Endothelial cell of umbilical vein (primary cell): ENCODE results near the gene MCM8. TPM values are rescaled to one million over a fixed set of nuclear protein-coding genes. Genes with fewer than 3 reads are reported as not detected.

Experiments used
- BruUV-seq: library from RNA; stranded (reverse); fragments of 400-500 nt; replicated peaks from 2 replicates; lab custom pipeline; 2021; lab: Mats Ljungman, UMichigan
- CTCF ChIA-PET: fragments of 300-600, 350-600 bp; sonication (Branson Sonifier 250); formaldehyde crosslinking; loops from one replicate; lab custom pipeline; 2021; ENCODE audit warnings: antibody characterized with exemption, inconsistent platforms; lab: Charles Lee
- POLR2A ChIA-PET: fragments of 300-600, 350-600 bp; sonication (Branson Sonifier 250); formaldehyde crosslinking; loops from one replicate; lab custom pipeline; 2021; ENCODE audit warnings: antibody characterized with exemption, inconsistent platforms; lab: Charles Lee
- DNase-seq: peaks from one replicate; pipeline ENCODE4 v3.0.0-alpha.2; 2011; ENCODE audit warnings: low read depth, low spot score
- FAIRE-seq: peaks from 2 replicates; lab custom pipeline; 2011; peaks lifted over from hg19 to GRCh38; lab: Jason Lieb, UNC
- H2AFZ ChIP-seq: 2 replicates; pipeline ENCODE4 v1.6.0; 2012; ENCODE audit warnings: low read depth, low read length, control low read depth, inconsistent platforms
- H3K27ac ChIP-seq: 2 replicates; pipeline ENCODE4 v1.5.1; 2011; ENCODE audit warnings: low read depth, mild to moderate bottlenecking, control low read depth, low read length, moderate library complexity; ENCODE audit not compliant: insufficient read depth
- H3K27me3 ChIP-seq, 2 experiments: 2 replicates each; pipeline versions ENCODE4 v1.6.0 to v1.6.1; 2011; ENCODE audit warnings: low read length in 2 of 2, mixed read lengths in 1 of 2; ENCODE audit not compliant: control insufficient read depth in 2 of 2, insufficient read depth in 2 of 2
- H3K36me3 ChIP-seq, 2 experiments: 2 replicates in 1 of 2; 3 replicates in 1 of 2; pipeline ENCODE4 v1.5.1; 2011; ENCODE audit warnings: low read length in 2 of 2, mild to moderate bottlenecking in 1 of 2, moderate library complexity in 1 of 2; ENCODE audit not compliant: control insufficient read depth in 2 of 2, insufficient read depth in 2 of 2; ENCODE audit errors: extremely low read depth in 1 of 2
- H3K4me1 ChIP-seq: 3 replicates; pipeline ENCODE4 v1.5.1; 2011; ENCODE audit warnings: mild to moderate bottlenecking, low read length; ENCODE audit not compliant: control insufficient read depth, insufficient read depth; ENCODE audit errors: extremely low read depth
- H3K4me2 ChIP-seq: 2 replicates; pipeline ENCODE4 v1.6.1; 2011; ENCODE audit warnings: low read length, control low read depth, mixed read lengths; ENCODE audit not compliant: insufficient read depth
- H3K4me3 ChIP-seq, 3 experiments: fragments of 200-600 bp in 1 of 3; sonication (generic), shearing (Covaris generic) in 1 of 3; replicated peaks in 1 of 3; 2 replicates each; pipeline ENCODE4 v1.5.1; 2011 to 2016; ENCODE audit warnings: control low read depth in 3 of 3, low read length in 3 of 3, mild to moderate bottlenecking in 2 of 3, inconsistent platforms in 1 of 3, low read depth in 1 of 3, moderate library complexity in 1 of 3; ENCODE audit not compliant: insufficient read depth in 1 of 3
- H3K79me2 ChIP-seq: 2 replicates; pipeline ENCODE4 v1.6.0; 2012; ENCODE audit warnings: low read length, inconsistent platforms; ENCODE audit not compliant: control insufficient read depth, insufficient read depth
- H3K9ac ChIP-seq: replicated peaks from 2 replicates; pipeline ENCODE3; 2011; ENCODE audit warnings: low read length, control low read depth; ENCODE audit not compliant: insufficient read depth; ENCODE audit errors: extremely low read depth
- H3K9me1 ChIP-seq: replicated peaks from 3 replicates; pipeline ENCODE4 v1.6.0; 2011; ENCODE audit warnings: mild to moderate bottlenecking, low read length; ENCODE audit not compliant: control insufficient read depth, insufficient read depth; ENCODE audit errors: extremely low read depth
- H3K9me3 ChIP-seq: replicated peaks from 2 replicates; pipeline ENCODE4 v1.5.1; 2012; ENCODE audit warnings: low read length, inconsistent platforms; ENCODE audit not compliant: control insufficient read depth, insufficient read depth
- H4K20me1 ChIP-seq: replicated peaks from 2 replicates; pipeline ENCODE3; 2011; ENCODE audit warnings: mild to moderate bottlenecking, low read length; ENCODE audit not compliant: control insufficient read depth, insufficient read depth; ENCODE audit errors: extremely low read depth
- EZH2 ChIP-seq: IDR thresholded peaks from 2 replicates; pipeline ENCODE4 v1.6.1; 2012; ENCODE audit warnings: borderline replicate concordance, low read depth, mild to moderate bottlenecking, moderate library complexity, low read length, inconsistent platforms; ENCODE audit not compliant: severe bottlenecking
- FOS ChIP-seq: IDR thresholded peaks from 2 replicates; pipeline ENCODE4 v1.6.1; 2011; ENCODE audit warnings: mild to moderate bottlenecking, low read length, moderate library complexity, borderline replicate concordance; ENCODE audit not compliant: insufficient read depth
- GATA2 ChIP-seq: IDR thresholded peaks from 2 replicates; pipeline ENCODE4 v1.7.0; 2011; ENCODE audit warnings: low read depth, mild to moderate bottlenecking, moderate library complexity, mixed read lengths, low read length; ENCODE audit not compliant: insufficient read length, insufficient read depth
- JUN ChIP-seq: IDR thresholded peaks from 2 replicates; pipeline ENCODE4 v1.6.1; 2011; ENCODE audit warnings: borderline replicate concordance, low read depth; ENCODE audit not compliant: insufficient read length, insufficient read depth
- MYC ChIP-seq: IDR thresholded peaks from one replicate; pipeline ENCODE4 v1.6.1; 2011; ENCODE audit warnings: mild to moderate bottlenecking, low read depth, low read length
- POLR2A ChIP-seq: IDR thresholded peaks from 2 replicates; pipeline ENCODE4 v1.6.1; 2012; ENCODE audit warnings: low read depth, mild to moderate bottlenecking, control low read depth, low read length
- POLR2AphosphoS5 ChIP-seq: IDR thresholded peaks from 2 replicates; pipeline ENCODE4 v1.6.1; 2012; ENCODE audit warnings: low read depth, mild to moderate bottlenecking, control low read depth, low read length, moderate library complexity; ENCODE audit not compliant: insufficient read depth
- dilution Hi-C: fragments of 300-500 bp; cut with MboI; formaldehyde crosslinking; loops from one replicate; pipeline ENCODE4 v1.15.0; 2019; ENCODE audit warnings: low sequenced_read_pairs; ENCODE audit not compliant: extremely low pct_ligation_motif_present
- intact Hi-C: fragments of 100-400 bp; cut with micrococcal nuclease; formaldehyde crosslinking; loops from one replicate; pipeline ENCODE4 v1.10.0; 2022
- polyA plus RNA-seq, 4 experiments: library from polyadenylated mRNA; depleted of rRNA in 3 of 4; stranded (reverse) in 3 of 4; unstranded in 1 of 4; fragments of >200 nt; gene quantifications; 2 replicates each; pipeline versions ENCODE4 v1.2.1 to v1.2.3, GENCODE V29; 2011 to 2012; ENCODE audit warnings: missing spikeins in 1 of 4
- total RNA-seq: library from RNA; stranded (reverse); gene quantifications from 2 replicates; pipeline ENCODE4 v1.2.3, GENCODE V29; 2021
- TF ChIP-seq, protein P1 (sequence below), 2 donors: IDR thresholded peaks; 1 replicate in 1 of 2; 2 replicates in 1 of 2; pipeline ENCODE4 v1.5.1; 2011; ENCODE audit warnings: low read length in 2 of 2, mild to moderate bottlenecking in 2 of 2, moderate library complexity in 2 of 2, control low read depth in 1 of 2, inconsistent platforms in 1 of 2, low read depth in 1 of 2; ENCODE audit not compliant: insufficient read depth in 1 of 2; ENCODE audit errors: extremely low read depth in 1 of 2
- TF ChIP-seq, protein P2 (sequence below): IDR thresholded peaks from 2 replicates; pipeline ENCODE4 v1.6.1; 2011; ENCODE audit not compliant: insufficient read depth, insufficient read length

MCM8 gene
- total and polyA plus RNA-seq, 2 donors (not counting 3 experiments of a cell fraction or from before 2014, with no cell fraction given): 2.9 to 14.4 TPM

DNA sequence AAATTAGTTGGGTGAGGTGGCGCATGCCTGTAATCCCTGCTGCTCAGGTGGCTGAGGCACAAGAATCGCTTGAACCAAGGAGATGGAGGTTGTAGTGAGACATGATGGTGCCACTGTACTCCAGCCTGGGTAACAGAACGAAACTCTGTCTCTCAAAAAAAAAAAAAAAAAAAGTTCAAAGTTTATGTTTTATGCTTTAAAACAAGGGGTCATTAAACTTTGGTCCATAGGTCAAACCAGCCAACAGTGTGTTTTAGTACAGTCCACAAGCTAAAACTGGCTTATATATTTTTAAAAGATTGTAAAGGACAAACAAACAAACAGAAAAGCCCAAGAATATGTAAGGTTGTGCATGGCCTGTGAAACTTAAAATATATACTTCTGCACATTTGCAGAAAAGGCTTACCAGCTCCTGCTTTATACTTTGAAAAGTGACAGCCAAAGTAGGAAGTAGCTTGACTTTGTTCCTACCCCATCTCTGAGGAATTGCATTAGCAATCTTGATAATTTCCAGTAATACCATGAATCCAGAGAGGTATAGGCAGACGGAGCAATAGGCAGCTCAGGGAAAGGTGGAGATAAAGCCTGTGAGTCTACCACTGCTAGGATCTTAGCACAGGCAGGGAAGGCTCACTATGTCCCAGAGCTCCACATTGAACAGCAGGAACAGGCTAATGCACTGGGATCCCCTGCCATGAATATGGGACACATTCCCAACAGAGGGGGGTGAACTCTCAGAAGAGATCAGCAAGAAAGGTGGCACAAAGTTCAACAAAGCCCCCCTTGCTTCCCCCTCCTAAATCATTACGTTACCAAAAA, 30.5 kb downstream of the MCM8 start:
- Histone ChIP-seq H3K36me3 (no peaks in the 10 kb centered on the region), H3K27me3 (no peaks in the 10 kb centered on the region), H3K9me1 (no peaks in the 10 kb centered on the region), H4K20me1 (no peaks in the 10 kb centered on the region), H3K27ac (no peak overlapping the region), H3K4me1 (no peaks in the 10 kb centered on the region), H3K9ac (no peak overlapping the region), H3K4me3 (no peak overlapping the region), H3K9me3 (no peaks in the 10 kb centered on the region), H2AFZ (no peak overlapping the region), H3K79me2 (no peaks in the 10 kb centered on the region), H3K4me2 (no peak overlapping the region)
- dilution Hi-C loops: no loop called here
- BruUV-seq: no TSS peak
- no peak for DNase-seq
- POLR2A ChIA-PET: no interaction called here
- TF ChIP-seq JUN (no peak), POLR2A (no peak), POLR2AphosphoS5 (no peak), EZH2 (no peak), FOS (no peak), GATA2 (no peak), MYC (no peak)
- TF ChIP-seq, protein P1, sequence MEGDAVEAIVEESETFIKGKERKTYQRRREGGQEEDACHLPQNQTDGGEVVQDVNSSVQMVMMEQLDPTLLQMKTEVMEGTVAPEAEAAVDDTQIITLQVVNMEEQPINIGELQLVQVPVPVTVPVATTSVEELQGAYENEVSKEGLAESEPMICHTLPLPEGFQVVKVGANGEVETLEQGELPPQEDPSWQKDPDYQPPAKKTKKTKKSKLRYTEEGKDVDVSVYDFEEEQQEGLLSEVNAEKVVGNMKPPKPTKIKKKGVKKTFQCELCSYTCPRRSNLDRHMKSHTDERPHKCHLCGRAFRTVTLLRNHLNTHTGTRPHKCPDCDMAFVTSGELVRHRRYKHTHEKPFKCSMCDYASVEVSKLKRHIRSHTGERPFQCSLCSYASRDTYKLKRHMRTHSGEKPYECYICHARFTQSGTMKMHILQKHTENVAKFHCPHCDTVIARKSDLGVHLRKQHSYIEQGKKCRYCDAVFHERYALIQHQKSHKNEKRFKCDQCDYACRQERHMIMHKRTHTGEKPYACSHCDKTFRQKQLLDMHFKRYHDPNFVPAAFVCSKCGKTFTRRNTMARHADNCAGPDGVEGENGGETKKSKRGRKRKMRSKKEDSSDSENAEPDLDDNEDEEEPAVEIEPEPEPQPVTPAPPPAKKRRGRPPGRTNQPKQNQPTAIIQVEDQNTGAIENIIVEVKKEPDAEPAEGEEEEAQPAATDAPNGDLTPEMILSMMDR (IDR thresholded peaks at IDR 0.05; ENCODE audit: extremely low read depth in 1 of 2, insufficient read depth in 1 of 2, low read depth in 1 of 2, low read length in 2 of 2): no peak
- TF ChIP-seq, protein P2, sequence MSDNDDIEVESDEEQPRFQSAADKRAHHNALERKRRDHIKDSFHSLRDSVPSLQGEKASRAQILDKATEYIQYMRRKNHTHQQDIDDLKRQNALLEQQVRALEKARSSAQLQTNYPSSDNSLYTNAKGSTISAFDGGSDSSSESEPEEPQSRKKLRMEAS: no peak
- intact Hi-C loops: no loop called here
- no peak for FAIRE-seq
- CTCF ChIA-PET: interaction anchor here (0.6 to 1.5 kb wide), 4 partner anchors 10 to 452 kb away, joined by 3 to 6 read pairs (median 4); no protein-coding TSS in a partner anchor
